NCI-H1092 treated with DMSO at 0.1 percent for 48 hours (cell line): ENCODE data around the gene EMX1.
A peak's percentile ranks its signal among the peaks of the same experiment; 100 is the strongest.

Experiments used
- DNase-seq: peaks from one replicate; lab custom pipeline; 2025; lab: John Stamatoyannopoulos, UW

The EMX1 gene

GRCh38 chr2:72958542-72959385 is 41.4 kb downstream of the EMX1 start:
- no peak for DNase-seq

GRCh38 chr2:72959554-72959953 is 42.2 kb downstream of the EMX1 start:
- DNase-seq = no peak

GRCh38 chr2:72959995-72960981 is 43.0 kb downstream of the EMX1 start:
- DNase-seq = no peak

GRCh38 chr2:72961036-72961720 is 43.9 kb downstream of the EMX1 start:
- no peak for DNase-seq

GRCh38 chr2:72961853-72962468 is 44.6 kb downstream of the EMX1 start:
- no peak for DNase-seq

GRCh38 chr2:72962911-72963310 is 45.6 kb downstream of the EMX1 start:
- no peak for DNase-seq

GRCh38 chr2:72963423-72964145 is 46.3 kb downstream of the EMX1 start:
- DNase-seq = no peak

GRCh38 chr2:72964146-72964525 is 46.8 kb downstream of the EMX1 start:
- no peak for DNase-seq

- DNase-seq = no peak
Measured at GRCh38 chr2:72965016-72965415, 47.7 kb downstream of the EMX1 start.

- DNase-seq = no peak
Measured at GRCh38 chr2:72965770-72966450, 48.6 kb downstream of the EMX1 start.

GRCh38 chr2:72968286-72968685 is 51.0 kb downstream of the EMX1 start:
- DNase-seq = no peak

GRCh38 chr2:72969706-72970105 is 52.4 kb downstream of the EMX1 start:
- DNase-seq = no peak

- no peak for DNase-seq
Measured at GRCh38 chr2:72971036-72971435, 53.7 kb downstream of the EMX1 start.

- no peak for DNase-seq
Measured at GRCh38 chr2:72972352-72973136, 55.2 kb downstream of the EMX1 start.

GRCh38 chr2:72973137-72973535 is 55.8 kb downstream of the EMX1 start:
- DNase-seq = no peak

GRCh38 chr2:72973566-72974435 is 56.5 kb downstream of the EMX1 start:
- DNase-seq = peak; percentile 25

- DNase-seq = no peak
Measured at GRCh38 chr2:72974436-72974754, 57.1 kb downstream of the EMX1 start.

GRCh38 chr2:72975017-72975416 is 57.7 kb downstream of the EMX1 start:
- DNase-seq = no peak

- DNase-seq = no peak
Measured at GRCh38 chr2:72979896-72980295, 62.6 kb downstream of the EMX1 start.
